Endodermal cell (in vitro differentiated cells): ENCODE data around the gene GOLGA5. TPM values are rescaled to one million over a fixed set of nuclear protein-coding genes. Genes with fewer than 3 reads are reported as not detected.
A peak's percentile ranks its signal among the peaks of the same experiment; 100 is the strongest.
"Not testable (repeated sequence)": the region's sequence is repeated elsewhere in the genome, so short reads cannot be mapped to it uniquely, and the experiment has no call there.

Experiments
- DNase-seq: peaks from one replicate; pipeline ENCODE4 v3.0.0-alpha.2; 2017
- H3K27ac ChIP-seq: 2 replicates; pipeline ENCODE4 v1.5.1; 2013; ENCODE audit warnings: mild to moderate bottlenecking, low read depth, low read length, moderate library complexity
- H3K27me3 ChIP-seq: 2 replicates; pipeline ENCODE4 v1.6.1; 2013; ENCODE audit warnings: mild to moderate bottlenecking, low read length, moderate library complexity; ENCODE audit not compliant: insufficient read depth, control insufficient read depth, poor library complexity, severe bottlenecking
- H3K36me3 ChIP-seq: 2 replicates; pipeline ENCODE4 v1.7.0; 2013; ENCODE audit warnings: mild to moderate bottlenecking, low read length, moderate library complexity; ENCODE audit not compliant: control insufficient read depth, insufficient read depth
- H3K4me1 ChIP-seq: one replicate; pipeline ENCODE4 v1.7.0; 2013; ENCODE audit warnings: low read length; ENCODE audit not compliant: control insufficient read depth, insufficient read depth
- H3K4me3 ChIP-seq: 2 replicates; pipeline ENCODE4 v1.5.1; 2013; ENCODE audit warnings: mild to moderate bottlenecking, low read length, moderate library complexity
- H3K9ac ChIP-seq: 2 replicates; pipeline ENCODE4 v1.6.1; 2013; ENCODE audit warnings: mild to moderate bottlenecking, low read length, moderate library complexity; ENCODE audit not compliant: poor library complexity, severe bottlenecking; ENCODE audit errors: extremely low read depth
- H3K9me3 ChIP-seq: 2 replicates; pipeline ENCODE4 v1.6.1; 2013; ENCODE audit warnings: mild to moderate bottlenecking, low read length, moderate library complexity; ENCODE audit not compliant: control insufficient read depth
- H3K27ac Mint-ChIP-seq: 2 replicates; pipeline ENCODE4 v1.8.0; 2020; ENCODE audit warnings: mixed read lengths
- H3K27me3 Mint-ChIP-seq: 2 replicates; pipeline ENCODE4 v1.8.0; 2021; ENCODE audit warnings: mild to moderate bottlenecking, mixed read lengths; ENCODE audit not compliant: insufficient read depth
- H3K36me3 Mint-ChIP-seq: 2 replicates; pipeline ENCODE4 v1.8.0; 2020; ENCODE audit warnings: low read depth, mixed read lengths
- H3K4me1 Mint-ChIP-seq: 2 replicates; pipeline ENCODE4 v1.8.0; 2020; ENCODE audit warnings: mixed read lengths
- H3K4me3 Mint-ChIP-seq: 2 replicates; pipeline ENCODE4 v1.8.0; 2020; ENCODE audit warnings: mild to moderate bottlenecking, moderate library complexity, mixed read lengths
- H3K9me3 Mint-ChIP-seq: 2 replicates; pipeline ENCODE4 v1.8.0; 2020; ENCODE audit warnings: mild to moderate bottlenecking, mixed read lengths
- WGBS, 2 experiments: methylation state at CpG; one replicate each; pipeline versions ENCODE4 v1.1.5 to v1.1.7; 2013; ENCODE audit warnings: missing lambda C conversion rate in 2 of 2, mixed read lengths in 1 of 2; ENCODE audit not compliant: insufficient coverage in 1 of 2, insufficient read length in 1 of 2; 5-methylcytosine and 5-hydroxymethylcytosine counted together
- total RNA-seq, 2 donors: library from RNA; stranded (reverse); fragmentation: NEBNext Ultra II Directional in 1 of 2; extraction: Animal tissue kit (Norgen Biotek cat#: 25700) in 1 of 2; gene quantifications; 2 replicates in 1 of 2; 3 replicates in 1 of 2; pipeline ENCODE4 v1.2.1, GENCODE V29; 2021
- TF ChIP-seq, protein P1 (sequence below): fragments of 200-600 bp; sonication (generic); conservative IDR thresholded peaks from 2 replicates; pipeline ENCODE4 v1.5.0; 2021; ENCODE audit warnings: antibody characterized with exemption, mild to moderate bottlenecking

GOLGA5 gene
- total RNA-seq, 2 donors from 2014 or later = 29.3 to 41.1 TPM

DNA sequence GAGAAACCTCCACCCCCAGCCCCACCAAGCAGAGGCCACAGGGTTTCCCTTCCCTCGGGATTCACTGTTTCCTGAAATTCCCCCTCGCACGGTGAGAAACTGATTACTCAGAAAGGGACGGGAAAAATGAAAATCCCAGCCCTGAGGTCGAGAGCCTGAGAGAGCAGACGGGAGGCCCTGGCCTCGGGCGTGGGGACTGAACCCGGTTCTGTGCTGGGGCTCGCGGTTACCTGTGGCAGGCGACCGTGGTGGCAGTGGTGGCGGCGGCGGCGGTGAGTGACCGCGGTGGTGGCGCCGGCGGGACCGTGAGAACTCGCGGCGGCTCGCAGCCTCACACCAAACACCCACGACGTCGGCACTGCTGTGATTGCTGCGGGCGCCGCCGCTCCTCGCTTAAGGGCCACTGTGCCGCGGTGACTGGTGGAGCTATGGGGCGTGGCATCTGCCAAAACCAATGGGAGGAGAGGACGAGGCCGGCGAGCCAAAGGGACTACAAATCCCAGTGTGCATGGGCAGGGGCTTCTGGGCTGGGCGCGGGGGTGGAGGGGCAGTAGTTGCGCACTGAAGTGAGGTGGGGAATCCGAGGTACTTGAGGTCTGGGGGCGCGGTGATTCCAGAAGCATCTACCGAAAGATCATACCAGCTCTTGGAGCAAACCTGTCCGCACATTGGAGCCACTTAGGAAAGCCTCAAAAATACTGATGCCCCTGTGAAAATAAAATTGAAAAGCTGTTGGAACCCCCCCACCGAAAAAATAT is 45.7 kb upstream of the GOLGA5 start, which contains the start of gene LGMN:
TSS of gene LGMN (minus strand) at position 369 of the 758 bp plus-strand sequence. CDS start 15,841 bp downstream, outside the sequence.
- H3K4me3 Mint-ChIP-seq = peak within 1 kb of the TSS; percentile 85
- Histone ChIP-seq H3K9me3 (no peaks in the 10 kb centered on the region), H3K9ac (peak within 1 kb of the TSS; percentile 90), H3K4me3 (peak within 1 kb of the TSS; percentile 93), H3K27ac (peak within 1 kb of the TSS; percentile 25), H3K4me1 (no peaks in the 10 kb centered on the region), H3K36me3 (no peaks in the 10 kb centered on the region), H3K27me3 (no peaks in the 10 kb centered on the region)
- H3K27ac Mint-ChIP-seq = peak within 1 kb of the TSS; percentile 96
- H3K36me3 Mint-ChIP-seq = peaks cover 16% of the 10 kb centered on the region
- peaks cover 8% of the 10 kb centered on the region for H3K27me3 Mint-ChIP-seq
- peak; percentile 98 for DNase-seq
- H3K4me1 Mint-ChIP-seq = peaks cover 7% of the 10 kb centered on the region
- TF ChIP-seq, protein P1, sequence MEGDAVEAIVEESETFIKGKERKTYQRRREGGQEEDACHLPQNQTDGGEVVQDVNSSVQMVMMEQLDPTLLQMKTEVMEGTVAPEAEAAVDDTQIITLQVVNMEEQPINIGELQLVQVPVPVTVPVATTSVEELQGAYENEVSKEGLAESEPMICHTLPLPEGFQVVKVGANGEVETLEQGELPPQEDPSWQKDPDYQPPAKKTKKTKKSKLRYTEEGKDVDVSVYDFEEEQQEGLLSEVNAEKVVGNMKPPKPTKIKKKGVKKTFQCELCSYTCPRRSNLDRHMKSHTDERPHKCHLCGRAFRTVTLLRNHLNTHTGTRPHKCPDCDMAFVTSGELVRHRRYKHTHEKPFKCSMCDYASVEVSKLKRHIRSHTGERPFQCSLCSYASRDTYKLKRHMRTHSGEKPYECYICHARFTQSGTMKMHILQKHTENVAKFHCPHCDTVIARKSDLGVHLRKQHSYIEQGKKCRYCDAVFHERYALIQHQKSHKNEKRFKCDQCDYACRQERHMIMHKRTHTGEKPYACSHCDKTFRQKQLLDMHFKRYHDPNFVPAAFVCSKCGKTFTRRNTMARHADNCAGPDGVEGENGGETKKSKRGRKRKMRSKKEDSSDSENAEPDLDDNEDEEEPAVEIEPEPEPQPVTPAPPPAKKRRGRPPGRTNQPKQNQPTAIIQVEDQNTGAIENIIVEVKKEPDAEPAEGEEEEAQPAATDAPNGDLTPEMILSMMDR = no peak
- peaks cover 4% of the 10 kb centered on the region for H3K9me3 Mint-ChIP-seq
- 1 to 2% methylated on average over 18 to 50 of the region's 50 CpGs for WGBS, 2 experiments

DNA sequence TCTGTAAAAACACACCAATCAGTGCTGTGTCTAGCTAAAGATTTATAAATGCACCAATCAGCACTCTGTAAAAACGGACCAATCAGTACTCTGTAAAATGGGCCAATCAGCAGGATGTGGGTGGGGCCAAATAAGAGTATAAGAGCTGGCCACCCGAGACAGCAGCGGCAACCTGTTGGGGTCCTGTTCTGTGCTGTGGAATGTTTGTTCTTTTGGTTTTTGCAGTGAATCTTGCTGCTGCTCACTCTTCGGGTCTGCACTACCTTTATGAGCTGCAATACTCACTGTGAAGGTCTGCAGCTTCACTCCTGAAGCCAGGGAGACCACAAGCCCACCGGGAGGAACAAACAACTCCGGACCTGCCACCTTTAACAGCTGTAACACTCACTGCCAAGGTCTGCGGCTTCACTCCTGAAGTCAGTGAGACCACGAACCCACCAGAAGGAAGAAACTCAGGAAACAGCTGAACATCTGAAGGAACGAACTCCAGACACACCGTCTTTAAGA is 43.8 kb upstream of the GOLGA5 start:
- not testable (repeated sequence) for H3K4me3 ChIP-seq, H3K36me3 ChIP-seq, H3K9me3 Mint-ChIP-seq, H3K4me1 ChIP-seq, DNase-seq, H3K9ac ChIP-seq, H3K27ac ChIP-seq, H3K4me3 Mint-ChIP-seq, H3K9me3 ChIP-seq, H3K4me1 Mint-ChIP-seq, H3K27me3 Mint-ChIP-seq, H3K27me3 ChIP-seq, H3K27ac Mint-ChIP-seq
- WGBS, 2 experiments = 90 to 93% methylated on average over 7 to 10 of the region's 10 CpGs
- H3K36me3 Mint-ChIP-seq = peaks cover 14% of the 10 kb centered on the region

DNA sequence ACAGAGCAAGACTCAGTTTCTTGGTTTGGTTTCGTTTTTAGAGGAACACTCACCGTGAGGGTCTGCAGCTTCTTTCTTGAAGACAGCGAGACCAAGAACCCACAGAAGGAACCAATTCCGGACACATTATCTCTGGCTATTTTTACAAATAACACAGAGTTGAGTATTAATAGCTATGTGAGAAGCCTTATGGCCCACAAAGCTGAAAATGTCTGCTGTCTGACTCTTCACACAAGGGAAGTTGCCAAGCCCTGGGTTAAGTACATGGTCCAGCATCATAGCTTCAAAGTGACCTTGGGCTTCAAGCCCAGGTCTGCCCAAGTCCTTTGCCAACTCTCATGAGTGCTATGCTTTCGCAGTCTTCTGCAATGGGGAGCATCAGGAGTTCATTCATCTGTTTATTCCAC is 43.1 kb upstream of the GOLGA5 start:
- H3K9me3 Mint-ChIP-seq = peaks cover 4% of the 10 kb centered on the region
- Histone ChIP-seq H3K4me1 (no peaks in the 10 kb centered on the region), H3K9me3 (no peaks in the 10 kb centered on the region), H3K9ac (no peak overlapping the region), H3K27me3 (no peaks in the 10 kb centered on the region), H3K36me3 (no peaks in the 10 kb centered on the region), H3K27ac (no peak overlapping the region), H3K4me3 (no peak overlapping the region)
- WGBS, 2 experiments = 91 to 100% methylated on average over 2 to 4 of the region's 5 CpGs
- no peak for DNase-seq
- peaks cover 11% of the 10 kb centered on the region for H3K36me3 Mint-ChIP-seq
- H3K4me3 Mint-ChIP-seq = no peak overlapping the region
- TF ChIP-seq, protein P1 = no peak
- no peak overlapping the region for H3K27ac Mint-ChIP-seq
- peaks cover 8% of the 10 kb centered on the region for H3K27me3 Mint-ChIP-seq
- peaks cover 7% of the 10 kb centered on the region for H3K4me1 Mint-ChIP-seq
